Neural cell (in vitro differentiated cells): ENCODE measurements around the gene TRAPPC6A. TPM values are rescaled to one million over a fixed set of nuclear protein-coding genes. Genes with fewer than 3 reads are reported as not detected.

ENCODE experiments used
- H2AFZ ChIP-seq: fragments of 200-600, 300-800 bp; sonication (generic), shearing (Covaris generic); 2 replicates; pipeline ENCODE4 v1.6.0; 2014; ENCODE audit warnings: low read depth, mild to moderate bottlenecking, antibody characterized with exemption, low read length, moderate library complexity
- H3F3A ChIP-seq: fragments of 200-600 bp; shearing (Covaris generic); 2 replicates; pipeline ENCODE4 v1.6.1; 2016; ENCODE audit warnings: mild to moderate bottlenecking, moderate library complexity, mixed read lengths, antibody characterized with exemption, low read length; ENCODE audit not compliant: insufficient read depth, poor library complexity, severe bottlenecking
- H3K27ac ChIP-seq: fragments of 200-600, 300-800 bp; sonication (generic), shearing (Covaris generic); 2 replicates; pipeline ENCODE4 v1.5.1; 2014; ENCODE audit warnings: mild to moderate bottlenecking, low read length, moderate library complexity
- H3K27me3 ChIP-seq: fragments of 300-800, 200-600 bp; sonication (generic), shearing (Covaris generic); 2 replicates; pipeline ENCODE4 v1.6.0; 2014; ENCODE audit warnings: mild to moderate bottlenecking, low read depth, low read length, moderate library complexity; ENCODE audit not compliant: insufficient read depth
- H3K36me3 ChIP-seq: fragments of 300-800, 200-600 bp; sonication (generic), shearing (Covaris generic); 2 replicates; pipeline ENCODE4 v1.5.1; 2014; ENCODE audit warnings: mild to moderate bottlenecking, antibody characterized with exemption, low read length, moderate library complexity; ENCODE audit not compliant: insufficient read depth
- H3K4me2 ChIP-seq: fragments of 300-800, 200-600 bp; sonication (generic), shearing (Covaris generic); 2 replicates; pipeline ENCODE4 v1.6.0; 2014; ENCODE audit warnings: mild to moderate bottlenecking, low read length
- H3K4me3 ChIP-seq: fragments of 300-800, 200-600 bp; sonication (generic), shearing (Covaris generic); 2 replicates; pipeline ENCODE4 v1.5.1; 2014; ENCODE audit warnings: mild to moderate bottlenecking, low read length, moderate library complexity
- H3K79me2 ChIP-seq: fragments of 200-600 bp; shearing (Covaris generic); replicated peaks from 2 replicates; pipeline ENCODE4 v1.6.0; 2014; ENCODE audit warnings: mild to moderate bottlenecking, low read length, moderate library complexity; ENCODE audit not compliant: insufficient read depth
- H3K9ac ChIP-seq: fragments of 300-800, 200-600 bp; sonication (generic), shearing (Covaris generic); 2 replicates; pipeline ENCODE4 v1.6.1; 2016; ENCODE audit warnings: mild to moderate bottlenecking, low read length, mixed read lengths
- H3K9me2 ChIP-seq: fragments of 200-600 bp; shearing (Covaris generic); 2 replicates; pipeline ENCODE4 v1.6.1; 2016; ENCODE audit warnings: mild to moderate bottlenecking, low read length, mixed read lengths; ENCODE audit not compliant: insufficient read depth
- H3K9me3 ChIP-seq: fragments of 200-600, 300-800 bp; sonication (generic), shearing (Covaris generic); 2 replicates; pipeline ENCODE4 v1.6.1; 2016; ENCODE audit warnings: mild to moderate bottlenecking, mixed run types, low read length, moderate library complexity, mixed read lengths
- H4K20me1 ChIP-seq: fragments of 200-600 bp; shearing (Covaris generic); 2 replicates; pipeline ENCODE4 v1.6.1; 2016; ENCODE audit warnings: mild to moderate bottlenecking, mixed run types; ENCODE audit not compliant: insufficient read depth
- CTCF ChIP-seq: fragments of 450-650 bp; IDR thresholded peaks from 2 replicates; pipeline ENCODE4 v1.5.1; 2014; ENCODE audit warnings: antibody characterized with exemption, mild to moderate bottlenecking, moderate library complexity; ENCODE audit not compliant: poor library complexity, severe bottlenecking
- EP300 ChIP-seq: fragments of 450-650 bp; conservative IDR thresholded peaks from 2 replicates; pipeline ENCODE4 v1.6.1; 2014; ENCODE audit warnings: antibody characterized with exemption, mild to moderate bottlenecking, moderate library complexity; ENCODE audit not compliant: poor library complexity, severe bottlenecking
- EZH2 ChIP-seq: fragments of 200-600, 300-800 bp; shearing (Covaris generic), sonication (generic); IDR thresholded peaks from 2 replicates; pipeline ENCODE4 v1.6.1; 2014; ENCODE audit warnings: antibody characterized with exemption, low read length, borderline replicate concordance, mild to moderate bottlenecking; ENCODE audit not compliant: insufficient read depth, poor library complexity, severe bottlenecking
- MXI1 ChIP-seq: fragments of 450-650 bp; conservative IDR thresholded peaks from 2 replicates; pipeline ENCODE4 v1.6.1; 2014; ENCODE audit warnings: antibody characterized with exemption, mild to moderate bottlenecking; ENCODE audit not compliant: poor library complexity, severe bottlenecking
- POLR2AphosphoS5 ChIP-seq: IDR thresholded peaks from 2 replicates; pipeline ENCODE4 v1.6.1; 2012
- RAD21 ChIP-seq: fragments of 450-650 bp; conservative IDR thresholded peaks from 2 replicates; pipeline ENCODE4 v1.6.1; 2014; ENCODE audit warnings: antibody characterized with exemption, mild to moderate bottlenecking, moderate library complexity
- SMC3 ChIP-seq: fragments of 450-650 bp; conservative IDR thresholded peaks from 2 replicates; pipeline ENCODE4 v1.6.1; 2014; ENCODE audit warnings: antibody characterized with exemption, mild to moderate bottlenecking, moderate library complexity; ENCODE audit not compliant: poor library complexity
- TAF1 ChIP-seq: IDR thresholded peaks from 2 replicates; pipeline ENCODE4 v1.6.1; 2012; ENCODE audit warnings: low read depth
- polyA plus RNA-seq: library from polyadenylated mRNA; depleted of rRNA; stranded (reverse); fragments of >200 nt; gene quantifications from 2 replicates; pipeline ENCODE4 v1.2.3, GENCODE V29; 2014
- TF ChIP-seq, protein P1 (sequence below): IDR thresholded peaks from 2 replicates; pipeline ENCODE4 v1.6.1; 2012; ENCODE audit warnings: borderline replicate concordance

TRAPPC6A gene
- polyA plus RNA-seq, 1 donor from 2014 or later, result 48.5 TPM

GRCh38 chr19:45149129-45149528, 28.9 kb downstream of the TRAPPC6A start:
- Histone ChIP-seq H3F3A (no peaks in the 10 kb centered on the region), H3K9me3 (no peaks in the 10 kb centered on the region), H3K4me3 (no peak overlapping the region), H3K9ac (no peak overlapping the region), H3K4me2 (no peak overlapping the region), H4K20me1 (no peaks in the 10 kb centered on the region), H2AFZ (no peak overlapping the region), H3K27me3 (peaks cover 20% of the 10 kb centered on the region), H3K27ac (no peak overlapping the region), H3K9me2 (no peaks in the 10 kb centered on the region), H3K36me3 (no peaks in the 10 kb centered on the region), H3K79me2 (no peaks in the 10 kb centered on the region)
- TF ChIP-seq MXI1 (no peak), EP300 (no peak), RAD21 (no peak), CTCF (no peak), POLR2AphosphoS5 (no peak), EZH2 (no peak), TAF1 (no peak), SMC3 (no peak)
- TF ChIP-seq, protein P1, sequence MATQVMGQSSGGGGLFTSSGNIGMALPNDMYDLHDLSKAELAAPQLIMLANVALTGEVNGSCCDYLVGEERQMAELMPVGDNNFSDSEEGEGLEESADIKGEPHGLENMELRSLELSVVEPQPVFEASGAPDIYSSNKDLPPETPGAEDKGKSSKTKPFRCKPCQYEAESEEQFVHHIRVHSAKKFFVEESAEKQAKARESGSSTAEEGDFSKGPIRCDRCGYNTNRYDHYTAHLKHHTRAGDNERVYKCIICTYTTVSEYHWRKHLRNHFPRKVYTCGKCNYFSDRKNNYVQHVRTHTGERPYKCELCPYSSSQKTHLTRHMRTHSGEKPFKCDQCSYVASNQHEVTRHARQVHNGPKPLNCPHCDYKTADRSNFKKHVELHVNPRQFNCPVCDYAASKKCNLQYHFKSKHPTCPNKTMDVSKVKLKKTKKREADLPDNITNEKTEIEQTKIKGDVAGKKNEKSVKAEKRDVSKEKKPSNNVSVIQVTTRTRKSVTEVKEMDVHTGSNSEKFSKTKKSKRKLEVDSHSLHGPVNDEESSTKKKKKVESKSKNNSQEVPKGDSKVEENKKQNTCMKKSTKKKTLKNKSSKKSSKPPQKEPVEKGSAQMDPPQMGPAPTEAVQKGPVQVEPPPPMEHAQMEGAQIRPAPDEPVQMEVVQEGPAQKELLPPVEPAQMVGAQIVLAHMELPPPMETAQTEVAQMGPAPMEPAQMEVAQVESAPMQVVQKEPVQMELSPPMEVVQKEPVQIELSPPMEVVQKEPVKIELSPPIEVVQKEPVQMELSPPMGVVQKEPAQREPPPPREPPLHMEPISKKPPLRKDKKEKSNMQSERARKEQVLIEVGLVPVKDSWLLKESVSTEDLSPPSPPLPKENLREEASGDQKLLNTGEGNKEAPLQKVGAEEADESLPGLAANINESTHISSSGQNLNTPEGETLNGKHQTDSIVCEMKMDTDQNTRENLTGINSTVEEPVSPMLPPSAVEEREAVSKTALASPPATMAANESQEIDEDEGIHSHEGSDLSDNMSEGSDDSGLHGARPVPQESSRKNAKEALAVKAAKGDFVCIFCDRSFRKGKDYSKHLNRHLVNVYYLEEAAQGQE, result no peak

DNA sequence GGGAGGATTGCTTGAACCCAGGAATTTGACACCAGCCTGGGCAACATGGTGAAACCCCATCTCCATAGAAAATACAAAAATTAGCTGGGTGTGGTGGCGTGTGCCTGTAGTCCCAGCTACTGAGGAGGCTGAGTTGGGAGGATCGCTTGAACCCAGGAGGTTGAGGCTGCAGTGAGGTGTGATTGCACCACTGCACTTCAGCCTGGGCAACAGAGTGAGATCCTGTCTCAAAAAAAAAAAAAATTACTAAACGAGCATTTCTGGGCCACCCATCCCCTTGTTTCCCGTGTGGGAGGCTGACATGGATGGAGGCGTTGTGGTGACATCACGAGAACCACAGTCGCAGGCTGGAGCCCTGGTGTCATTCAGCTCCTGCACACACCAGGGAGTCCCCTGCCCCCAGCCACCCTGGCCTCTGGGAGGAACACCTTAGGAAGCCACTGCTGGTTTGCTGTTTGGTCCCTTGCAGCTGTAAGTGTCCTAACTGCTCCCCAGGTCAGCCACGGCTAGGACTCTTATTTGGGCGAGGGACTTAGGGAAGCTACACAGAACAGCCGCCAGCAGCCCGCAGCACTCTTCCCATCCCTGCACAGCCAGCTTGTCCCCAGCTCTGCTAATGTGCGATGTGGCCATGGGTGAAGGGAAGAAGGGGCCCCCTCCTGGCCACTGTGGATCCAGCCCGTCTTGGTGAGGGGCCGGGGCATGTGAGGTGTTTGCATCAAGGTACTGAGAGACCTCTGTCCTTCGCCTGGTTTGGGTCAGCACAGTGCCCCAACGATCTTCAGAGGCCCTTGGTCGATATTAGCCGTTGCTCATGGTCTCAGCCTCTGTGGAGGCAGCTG, 30.0 kb downstream of the TRAPPC6A start:
- H2AFZ ChIP-seq, result no peak overlapping the region
- peaks cover 12% of the 10 kb centered on the region for H3K27me3 ChIP-seq
- no peaks in the 10 kb centered on the region for H4K20me1 ChIP-seq
- H3K9me2 ChIP-seq, result no peaks in the 10 kb centered on the region
- no peak overlapping the region for H3K9ac ChIP-seq
- H3K4me3 ChIP-seq, result no peak overlapping the region
- H3F3A ChIP-seq, result no peaks in the 10 kb centered on the region
- no peaks in the 10 kb centered on the region for H3K79me2 ChIP-seq
- no peak overlapping the region for H3K4me2 ChIP-seq
- no peaks in the 10 kb centered on the region for H3K9me3 ChIP-seq
- no peak overlapping the region for H3K27ac ChIP-seq
- TF ChIP-seq POLR2AphosphoS5 (no peak), SMC3 (no peak), EP300 (no peak), EZH2 (no peak), MXI1 (no peak), TAF1 (no peak), RAD21 (no peak)
- TF ChIP-seq, protein P1, result no peak
- no peaks in the 10 kb centered on the region for H3K36me3 ChIP-seq
